ENCODE measurements around the gene INPP5A.

INPP5A gene

GRCh38 chr10:132681858-132682755, 144.5 kb downstream of the INPP5A start:
- no peak for DNase-seq

DNA sequence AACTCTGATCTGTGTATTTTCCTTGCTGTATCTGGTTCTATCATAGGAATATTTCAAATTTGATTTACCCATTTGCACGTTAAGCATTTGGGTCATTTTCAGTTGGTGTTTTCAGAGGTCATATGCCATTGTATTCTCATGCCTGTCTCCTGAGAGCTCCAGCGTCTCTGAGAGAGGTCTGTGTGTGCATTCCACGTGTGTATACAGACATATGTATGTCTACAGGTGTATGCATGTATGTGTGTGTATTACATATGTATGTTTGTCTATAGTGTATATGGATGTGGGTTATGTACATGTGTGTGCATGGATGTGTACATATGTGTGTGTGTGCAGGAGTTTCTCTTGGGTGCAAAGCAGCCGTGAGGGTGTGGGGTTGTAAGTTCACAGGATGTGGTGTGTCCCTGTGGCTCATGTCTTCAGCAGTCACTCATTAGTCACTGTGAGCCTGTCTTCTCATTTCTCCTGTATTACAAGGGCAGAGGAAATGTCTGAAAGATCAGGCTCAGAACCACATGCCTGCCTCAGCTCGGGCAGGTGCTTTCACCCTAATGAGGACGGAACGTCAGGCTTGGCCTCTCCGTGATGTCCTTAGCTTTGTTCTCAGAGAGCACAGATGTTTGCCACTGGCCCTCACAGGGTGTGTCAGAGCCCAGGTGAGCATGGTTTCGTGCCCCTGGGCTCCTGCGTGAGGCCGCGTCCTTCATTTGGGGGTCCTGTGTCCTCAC, 146.7 kb downstream of the INPP5A start:
- no peak for DNase-seq

GRCh38 chr10:132685101-132685891, 147.7 kb downstream of the INPP5A start:
- no peak for DNase-seq

DNA sequence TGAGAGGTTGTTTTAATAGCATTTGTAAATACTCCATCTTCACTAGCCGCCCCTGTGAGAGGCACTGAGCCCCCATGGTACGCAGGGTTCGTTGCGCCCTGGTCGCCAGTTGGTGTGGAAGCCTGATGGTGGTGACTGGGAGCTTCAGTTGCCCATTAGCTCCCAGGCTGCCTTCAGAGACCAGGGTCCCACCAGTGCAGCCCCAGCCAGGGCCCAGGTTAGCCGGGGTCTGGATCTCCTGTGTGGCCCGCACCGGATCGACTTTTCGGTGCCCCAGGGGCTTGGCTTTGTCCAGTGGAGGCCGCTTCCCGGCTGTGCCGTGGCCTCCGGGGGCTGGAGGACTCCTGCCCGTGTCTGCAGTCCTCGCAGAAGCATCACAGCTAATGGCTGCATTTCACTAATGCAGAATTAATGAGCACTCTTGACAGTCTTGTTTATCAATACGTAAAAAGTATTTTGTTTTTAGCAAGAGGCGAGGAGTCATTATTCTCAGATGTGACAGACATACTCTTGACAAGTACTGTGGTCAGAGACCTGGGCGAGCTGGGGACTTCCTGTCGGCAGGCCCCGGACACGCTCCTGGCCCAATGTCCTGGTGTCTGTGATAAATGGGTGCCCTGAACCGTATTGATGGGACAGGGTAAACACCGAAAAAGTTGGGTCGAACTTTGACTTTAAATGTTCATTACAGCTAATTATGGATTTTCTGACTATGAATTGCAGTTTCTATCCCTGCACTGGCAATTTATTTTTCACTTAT, 148.5 kb downstream of the INPP5A start:
- no peak for DNase-seq

GRCh38 chr10:132687181-132687892, 149.8 kb downstream of the INPP5A start:
- no peak for DNase-seq

GRCh38 chr10:132687893-132688579, 150.4 kb downstream of the INPP5A start:
- DNase-seq = no peak

DNA sequence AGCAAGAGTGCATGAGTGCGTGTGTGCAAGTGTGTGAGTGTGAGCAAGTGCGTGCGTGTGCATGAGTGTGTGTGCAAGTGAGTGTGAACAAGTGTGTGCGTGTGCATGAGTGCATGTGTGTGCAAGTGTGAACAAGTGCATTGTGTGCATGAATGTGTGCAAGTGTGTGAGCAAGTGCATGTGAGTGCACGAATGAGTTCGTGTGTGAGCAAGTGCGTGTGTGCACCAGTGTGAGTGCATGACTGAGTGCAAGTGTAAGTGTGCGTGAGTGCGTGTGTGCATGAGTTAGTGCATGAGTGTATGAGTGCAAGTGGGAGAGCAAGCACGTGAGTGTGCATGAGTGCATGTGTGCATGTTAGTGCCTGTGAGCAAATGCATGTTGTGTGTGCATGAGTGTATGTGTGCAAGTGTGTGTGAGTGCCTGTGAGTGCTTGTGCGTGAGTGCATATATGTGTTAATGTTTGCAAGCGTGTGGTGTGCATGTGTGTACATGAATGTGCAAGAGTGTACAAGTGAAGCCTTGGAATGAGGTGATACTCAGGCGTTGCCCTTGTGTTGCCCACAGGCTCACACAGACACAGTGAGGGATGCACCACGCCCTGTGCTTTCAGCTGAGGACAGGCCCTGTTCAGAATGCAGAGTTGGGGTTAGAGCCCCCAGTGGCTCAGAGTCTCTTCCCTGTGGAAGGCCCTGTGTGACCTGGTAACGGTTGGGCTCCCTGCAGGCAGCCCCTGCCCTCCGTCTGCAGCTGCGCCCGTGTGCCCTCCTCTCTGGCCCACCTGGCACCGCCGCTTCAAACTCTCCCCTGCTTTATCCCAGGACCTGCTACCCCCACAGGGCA, 151.2 kb downstream of the INPP5A start:
- DNase-seq = no peak

DNA sequence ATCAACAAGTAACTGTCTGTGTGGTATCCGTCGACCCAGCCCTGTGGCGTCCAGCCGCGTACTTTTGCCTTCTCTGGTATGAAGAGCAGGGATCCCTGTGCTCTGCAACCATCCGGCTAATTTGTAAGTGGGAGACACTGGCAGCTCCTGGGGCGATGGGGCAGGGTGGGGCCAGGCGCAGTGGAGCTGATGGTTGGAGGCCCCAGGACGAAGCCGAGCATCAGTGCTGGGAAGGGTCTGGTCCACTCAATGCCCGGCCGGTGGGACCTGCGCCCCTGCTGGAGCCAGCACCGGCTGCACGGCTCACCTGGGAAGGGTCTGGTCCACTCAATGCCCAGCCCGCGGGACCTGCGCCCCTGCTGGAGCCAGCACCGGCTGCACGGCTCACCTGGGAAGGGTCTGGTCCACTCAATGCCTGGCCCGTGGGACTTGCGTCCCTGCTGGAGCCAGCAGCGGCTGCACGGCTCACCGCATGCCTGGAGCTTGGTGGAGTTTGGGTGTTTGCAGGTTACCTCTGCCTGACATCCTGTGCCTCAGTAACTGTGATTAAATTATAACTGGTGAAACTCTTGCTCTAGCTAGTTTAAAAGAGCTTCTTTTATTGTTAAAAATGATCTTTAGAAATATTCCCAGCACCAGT, 152.3 kb downstream of the INPP5A start:
- DNase-seq = no peak

GRCh38 chr10:132690401-132690800, 152.8 kb downstream of the INPP5A start:
- no peak for DNase-seq

- no peak for DNase-seq
Observed at GRCh38 chr10:132690821-132691610, 153.4 kb downstream of the INPP5A start.

GRCh38 chr10:132691711-132692153, 154.1 kb downstream of the INPP5A start:
- no peak for DNase-seq

DNA sequence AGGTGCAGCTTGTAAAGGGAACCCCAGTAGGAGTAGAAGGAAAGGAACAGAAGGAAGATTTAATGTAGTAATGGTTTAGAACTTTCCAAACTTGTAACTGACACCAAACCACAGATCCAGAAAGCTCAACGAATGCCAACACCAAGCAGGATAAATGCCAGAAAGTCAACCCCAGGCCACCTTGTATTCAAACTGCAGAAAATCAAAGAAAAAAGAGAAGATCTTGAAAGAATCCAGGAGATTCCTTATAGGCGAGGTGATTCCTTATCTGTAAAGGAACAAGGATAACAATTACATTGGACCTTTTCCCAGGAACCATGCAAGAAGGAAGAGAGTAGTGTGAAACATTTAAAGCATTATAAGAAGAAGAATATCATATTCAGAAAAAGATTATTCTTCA, 154.7 kb downstream of the INPP5A start:
- no peak for DNase-seq

- DNase-seq = no peak
Observed at GRCh38 chr10:132693676-132694075, 156.1 kb downstream of the INPP5A start.

- DNase-seq = no peak
Observed at GRCh38 chr10:132696204-132696603, 158.6 kb downstream of the INPP5A start.

DNA sequence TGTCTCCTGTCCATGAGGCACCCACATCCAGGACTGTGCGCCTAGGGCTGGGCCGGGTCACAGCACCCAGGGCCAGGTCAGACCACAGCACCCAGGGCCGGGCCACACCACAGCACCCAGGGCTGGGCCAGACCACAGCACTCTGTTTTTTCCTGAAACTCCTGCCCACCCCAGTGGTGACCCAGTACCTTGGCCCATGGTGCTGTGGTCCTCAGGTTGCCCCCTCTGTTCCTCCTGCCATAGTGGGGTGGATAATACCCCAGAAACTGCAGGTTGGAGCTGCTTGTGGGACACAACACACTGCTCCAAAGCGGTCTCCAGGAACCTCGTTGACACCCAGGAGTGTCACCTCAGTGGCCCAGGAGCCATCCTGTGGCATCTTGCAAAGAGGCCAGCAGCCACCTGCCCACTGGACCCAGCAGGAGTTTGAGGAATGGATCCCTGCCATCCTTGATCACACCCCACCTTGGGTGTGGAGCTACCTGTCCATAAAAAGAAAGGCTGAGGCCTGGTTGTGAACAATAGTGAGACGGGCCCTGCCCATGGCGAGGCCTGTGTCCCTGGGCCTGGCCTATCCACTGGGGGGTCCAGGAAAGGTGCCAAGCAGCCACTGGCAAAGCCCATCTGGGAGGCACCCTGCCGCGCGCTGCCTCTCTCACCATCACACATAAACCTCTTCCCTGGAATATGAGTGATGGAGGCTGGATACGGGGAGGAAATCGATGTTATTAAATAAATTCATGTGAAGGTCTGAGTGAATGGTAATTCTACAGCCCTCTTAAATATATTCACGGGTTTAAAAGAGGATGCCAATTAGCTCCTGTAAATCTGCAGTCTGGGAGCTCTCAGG, 159.4 kb downstream of the INPP5A start:
- no peak for DNase-seq

- DNase-seq = no peak
Observed at GRCh38 chr10:132697578-132698200, 160.1 kb downstream of the INPP5A start.

- DNase-seq = no peak
Observed at GRCh38 chr10:132698211-132698751, 160.7 kb downstream of the INPP5A start.
